ENCODE data around the gene GABRB1. TPM values are rescaled to one million over a fixed set of nuclear protein-coding genes. Genes with fewer than 3 reads are reported as not detected.

Gene GABRB1
- total RNA-seq, 1 experiment from 2014 or later, result not detected

DNA sequence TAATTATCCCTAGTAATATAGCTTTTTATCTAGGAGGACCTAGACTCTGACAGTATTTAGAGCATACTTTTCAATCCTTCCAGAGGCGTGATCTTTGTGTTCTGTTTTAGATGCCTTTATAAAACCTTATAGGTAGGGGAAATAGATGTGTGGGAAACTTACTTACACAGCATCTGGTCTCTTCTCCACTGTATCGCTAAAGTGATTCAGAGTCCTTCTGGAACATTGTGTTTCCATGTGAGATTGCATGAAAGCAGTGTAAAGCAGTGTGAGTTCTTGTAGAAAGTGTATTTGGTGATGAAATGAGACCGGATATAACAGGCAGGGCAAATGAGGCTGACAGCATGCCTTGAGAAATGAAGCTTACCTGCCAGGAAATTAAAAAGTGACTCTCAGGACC, 9.5 kb downstream of the GABRB1 start:
- H4K20me1 ChIP-seq (ENCODE audit: insufficient read depth), result no peaks in the 10 kb centered on the region
- H2AFZ ChIP-seq (ENCODE audit: low read depth, low read length, poor library complexity, severe bottlenecking), result no peak overlapping the region
- no peak overlapping the region for H3K27ac ChIP-seq (ENCODE audit: low read depth, low read length)
- H3K9me2 ChIP-seq (ENCODE audit: insufficient read depth), result no peaks in the 10 kb centered on the region
- no peaks in the 10 kb centered on the region for H3K27me3 ChIP-seq (ENCODE audit: insufficient read depth, low read length)
- H3K9me3 ChIP-seq (ENCODE audit: control insufficient read depth in 1 of 2, insufficient read depth in 1 of 2, low read depth in 1 of 2, low read length in 2 of 2), result no peaks in the 10 kb centered on the region
- no peak for TF ChIP-seq JUND (IDR thresholded peaks at IDR 0.05)
- TF ChIP-seq MAX (IDR thresholded peaks at IDR 0.05), result no peak
- no peak for TF ChIP-seq CBX3 (IDR thresholded peaks at IDR 0.05; ENCODE audit: low read depth)
- TF ChIP-seq SRF (IDR thresholded peaks at IDR 0.05; ENCODE audit: low read depth), result no peak
- TF ChIP-seq ELF1 (IDR thresholded peaks at IDR 0.05; ENCODE audit: borderline replicate concordance, low read depth), result no peak
- TF ChIP-seq ZFX (IDR thresholded peaks at IDR 0.05), result no peak
- TF ChIP-seq SIN3A (IDR thresholded peaks at IDR 0.05; ENCODE audit: low read depth), result no peak
- no peak for TF ChIP-seq ZBTB33 (IDR thresholded peaks at IDR 0.05; ENCODE audit: extremely low read depth, insufficient replicate concordance, low read length)
- TF ChIP-seq, protein P1, sequence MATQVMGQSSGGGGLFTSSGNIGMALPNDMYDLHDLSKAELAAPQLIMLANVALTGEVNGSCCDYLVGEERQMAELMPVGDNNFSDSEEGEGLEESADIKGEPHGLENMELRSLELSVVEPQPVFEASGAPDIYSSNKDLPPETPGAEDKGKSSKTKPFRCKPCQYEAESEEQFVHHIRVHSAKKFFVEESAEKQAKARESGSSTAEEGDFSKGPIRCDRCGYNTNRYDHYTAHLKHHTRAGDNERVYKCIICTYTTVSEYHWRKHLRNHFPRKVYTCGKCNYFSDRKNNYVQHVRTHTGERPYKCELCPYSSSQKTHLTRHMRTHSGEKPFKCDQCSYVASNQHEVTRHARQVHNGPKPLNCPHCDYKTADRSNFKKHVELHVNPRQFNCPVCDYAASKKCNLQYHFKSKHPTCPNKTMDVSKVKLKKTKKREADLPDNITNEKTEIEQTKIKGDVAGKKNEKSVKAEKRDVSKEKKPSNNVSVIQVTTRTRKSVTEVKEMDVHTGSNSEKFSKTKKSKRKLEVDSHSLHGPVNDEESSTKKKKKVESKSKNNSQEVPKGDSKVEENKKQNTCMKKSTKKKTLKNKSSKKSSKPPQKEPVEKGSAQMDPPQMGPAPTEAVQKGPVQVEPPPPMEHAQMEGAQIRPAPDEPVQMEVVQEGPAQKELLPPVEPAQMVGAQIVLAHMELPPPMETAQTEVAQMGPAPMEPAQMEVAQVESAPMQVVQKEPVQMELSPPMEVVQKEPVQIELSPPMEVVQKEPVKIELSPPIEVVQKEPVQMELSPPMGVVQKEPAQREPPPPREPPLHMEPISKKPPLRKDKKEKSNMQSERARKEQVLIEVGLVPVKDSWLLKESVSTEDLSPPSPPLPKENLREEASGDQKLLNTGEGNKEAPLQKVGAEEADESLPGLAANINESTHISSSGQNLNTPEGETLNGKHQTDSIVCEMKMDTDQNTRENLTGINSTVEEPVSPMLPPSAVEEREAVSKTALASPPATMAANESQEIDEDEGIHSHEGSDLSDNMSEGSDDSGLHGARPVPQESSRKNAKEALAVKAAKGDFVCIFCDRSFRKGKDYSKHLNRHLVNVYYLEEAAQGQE (IDR thresholded peaks at IDR 0.05; ENCODE audit: low read depth), result no peak
- TF ChIP-seq EZH2phosphoT487 (IDR thresholded peaks at IDR 0.05; ENCODE audit: borderline replicate concordance), result no peak
- TF ChIP-seq POLR2AphosphoS5 (IDR thresholded peaks at IDR 0.05; ENCODE audit: low read depth, low read length), result no peak
- no peak for TF ChIP-seq ATF3 (IDR thresholded peaks at IDR 0.05)
- TF ChIP-seq ZNF274 (IDR thresholded peaks at IDR 0.05; ENCODE audit: low read depth, low read length), result no peak
- no TSS peak for BruUV-seq (replicated peaks)
- no peaks in the 10 kb centered on the region for H3K36me3 ChIP-seq (ENCODE audit: control insufficient read depth in 1 of 2, insufficient read depth in 2 of 2, low read length in 2 of 2)
- DNase-seq (ENCODE audit: low read depth, low spot score), result no peak
- H3K79me2 ChIP-seq (ENCODE audit: insufficient read depth, low read length), result no peaks in the 10 kb centered on the region
- no peak overlapping the region for H3K4me3 ChIP-seq (replicated peaks in 1 of 2; ENCODE audit: low read depth in 1 of 2, low read length in 2 of 2)
- intact Hi-C loops (cut with micrococcal nuclease), result no loop called here
- ChIA-PET RAD21 (ENCODE audit: low non-redundant PET in 1 of 2, low total read pairs in 2 of 2, uncharacterized antibody in 2 of 2, unreplicated experiment in 2 of 2) (no interaction called here), POLR2A (no interaction called here), CTCF (no interaction called here)
- H3K9ac ChIP-seq (ENCODE audit: low read length), result no peak overlapping the region
- no peak for ATAC-seq
- H3K4me1 ChIP-seq (ENCODE audit: control insufficient read depth in 1 of 2, insufficient read depth in 2 of 2, low read length in 2 of 2), result no peaks in the 10 kb centered on the region
- no peak overlapping the region for H3K4me2 ChIP-seq (ENCODE audit: low read length)

Data from HCT116 (cell line).